Liver (tissue), 9 donors: ENCODE data around the gene KSR1. TPM values are rescaled to one million over a fixed set of nuclear protein-coding genes. Genes with fewer than 3 reads are reported as not detected.

Experiments
- DNase-seq: peaks from one replicate; pipeline ENCODE4 v3.0.0-alpha.2; 2017; ENCODE audit warnings: low spot score
- H3K27ac ChIP-seq, 2 donors: one replicate each; pipeline ENCODE4 v1.7.0; 2013; ENCODE audit warnings: inconsistent platforms in 2 of 2, low read length in 2 of 2, control low read depth in 1 of 2, low read depth in 1 of 2, mild to moderate bottlenecking in 1 of 2
- H3K27me3 ChIP-seq, 4 donors: one replicate each; pipeline versions ENCODE4 v1.6.1 to v1.7.0; 2013; ENCODE audit warnings: low read length in 3 of 4, inconsistent platforms in 1 of 4, mild to moderate bottlenecking in 1 of 4, moderate library complexity in 1 of 4; ENCODE audit not compliant: control insufficient read depth in 4 of 4, insufficient read depth in 4 of 4
- H3K36me3 ChIP-seq, 4 donors: one replicate each; pipeline versions ENCODE4 v1.6.1 to v1.7.0; 2013; ENCODE audit warnings: low read length in 3 of 4, mild to moderate bottlenecking in 3 of 4, low read depth in 1 of 4, moderate library complexity in 1 of 4; ENCODE audit not compliant: control insufficient read depth in 4 of 4, insufficient read depth in 3 of 4
- H3K4me1 ChIP-seq, 4 donors: one replicate each; pipeline versions ENCODE4 v1.6.1 to v1.7.0; 2013; ENCODE audit warnings: low read length in 3 of 4, mild to moderate bottlenecking in 3 of 4, moderate library complexity in 1 of 4; ENCODE audit not compliant: control insufficient read depth in 4 of 4, insufficient read depth in 4 of 4
- H3K4me3 ChIP-seq, 3 donors: one replicate each; pipeline versions ENCODE4 v1.6.1 to v1.7.0; 2013; ENCODE audit warnings: low read length in 3 of 3, control low read depth in 1 of 3, low read depth in 1 of 3, mild to moderate bottlenecking in 1 of 3
- H3K9ac ChIP-seq, 2 donors: one replicate each; pipeline ENCODE4 v1.7.0; 2013; ENCODE audit warnings: low read length in 2 of 2, mild to moderate bottlenecking in 2 of 2, moderate library complexity in 2 of 2, control low read depth in 1 of 2, low read depth in 1 of 2
- H3K9me3 ChIP-seq, 4 donors: one replicate each; pipeline versions ENCODE4 v1.6.1 to v1.7.0; 2013; ENCODE audit warnings: low read length in 3 of 4; ENCODE audit not compliant: control insufficient read depth in 4 of 4
- ATF3 ChIP-seq: IDR thresholded peaks from 2 replicates; pipeline ENCODE4 v1.6.1; 2016; ENCODE audit warnings: antibody characterized with exemption
- EGR1 ChIP-seq, 2 donors: IDR thresholded peaks; 2 replicates each; pipeline ENCODE4 v1.6.1; 2016 to 2018; ENCODE audit warnings: antibody characterized with exemption in 2 of 2, low read depth in 2 of 2
- FOXA1 ChIP-seq: IDR thresholded peaks from 2 replicates; pipeline ENCODE4 v1.6.1; 2016; ENCODE audit warnings: antibody characterized with exemption
- FOXA2 ChIP-seq: IDR thresholded peaks from 2 replicates; pipeline ENCODE4 v1.6.1; 2016; ENCODE audit warnings: antibody characterized with exemption
- GABPA ChIP-seq, 2 donors: IDR thresholded peaks in 1 of 2; conservative IDR thresholded peaks in 1 of 2; 2 replicates each; pipeline ENCODE4 v1.6.1; 2016; ENCODE audit warnings: antibody characterized with exemption in 2 of 2, mild to moderate bottlenecking in 1 of 2, moderate library complexity in 1 of 2
- HNF4A ChIP-seq, 2 donors: conservative IDR thresholded peaks; 2 replicates each; pipeline ENCODE4 v1.6.1; 2016; ENCODE audit warnings: antibody characterized with exemption in 2 of 2, mild to moderate bottlenecking in 2 of 2
- HNF4G ChIP-seq: IDR thresholded peaks from 2 replicates; pipeline ENCODE4 v1.6.1; 2016; ENCODE audit warnings: antibody characterized with exemption
- JUND ChIP-seq, 2 donors: IDR thresholded peaks; 2 replicates each; pipeline ENCODE4 v1.6.1; 2016; ENCODE audit warnings: antibody characterized with exemption in 2 of 2
- NR2F2 ChIP-seq: IDR thresholded peaks from 2 replicates; pipeline ENCODE4 v1.6.1; 2016; ENCODE audit warnings: antibody characterized with exemption
- RAD21 ChIP-seq, 2 donors: IDR thresholded peaks; 2 replicates each; pipeline ENCODE4 v1.6.1; 2016; ENCODE audit warnings: antibody characterized with exemption in 2 of 2, mild to moderate bottlenecking in 2 of 2
- REST ChIP-seq: IDR thresholded peaks from 2 replicates; pipeline ENCODE4 v1.6.1; 2016; ENCODE audit warnings: antibody characterized with exemption, mild to moderate bottlenecking
- RXRA ChIP-seq, 2 donors: IDR thresholded peaks; 2 replicates each; pipeline ENCODE4 v1.6.1; 2017 to 2018; ENCODE audit warnings: antibody characterized with exemption in 2 of 2, mild to moderate bottlenecking in 1 of 2
- SP1 ChIP-seq: IDR thresholded peaks from 2 replicates; pipeline ENCODE4 v1.6.1; 2018; ENCODE audit warnings: antibody characterized with exemption, mild to moderate bottlenecking
- TAF1 ChIP-seq: conservative IDR thresholded peaks from 2 replicates; pipeline ENCODE4 v1.6.1; 2016; ENCODE audit warnings: antibody characterized with exemption, mild to moderate bottlenecking
- YY1 ChIP-seq: IDR thresholded peaks from 2 replicates; pipeline ENCODE4 v1.6.1; 2016; ENCODE audit warnings: antibody characterized with exemption, mild to moderate bottlenecking
- ZBTB33 ChIP-seq: IDR thresholded peaks from 2 replicates; pipeline ENCODE4 v1.6.1; 2016; ENCODE audit warnings: antibody characterized with exemption
- WGBS: extraction: QIAGEN DNeasy Blood & Tissue Kit; methylation state at CpG from one replicate; pipeline ENCODE4 v1.1.7; 2013; 5-methylcytosine and 5-hydroxymethylcytosine counted together
- polyA plus RNA-seq, 2 donors: library from polyadenylated mRNA; stranded (reverse) in 1 of 2; unstranded in 1 of 2; fragments of 200-250 nt in 1 of 2; fragments of >200 nt in 1 of 2; fragmentation: Nextera tagmentation in 1 of 2; extraction: Ambion mirVana in 1 of 2; gene quantifications; one replicate each; pipeline versions ENCODE4 v1.2.1 to v1.2.3, GENCODE V29; 2013 to 2015
- total RNA-seq, 2 donors: library from RNA; depleted of rRNA; stranded (reverse); fragments of >200 nt; gene quantifications; one replicate each; pipeline ENCODE4 v1.2.3, GENCODE V29; 2014
- TF ChIP-seq, protein P1 (sequence below): IDR thresholded peaks from 2 replicates; pipeline ENCODE4 v1.6.1; 2016; ENCODE audit warnings: antibody characterized with exemption
- donor health status: healthy.
- donor health status: healthy.
- donor health status: healthy.
- donor health status: healthy.
- donor health status: healthy.

Gene KSR1
- total and polyA plus RNA-seq, 4 donors = 1.2 to 9.0 (median 4.1) TPM

DNA sequence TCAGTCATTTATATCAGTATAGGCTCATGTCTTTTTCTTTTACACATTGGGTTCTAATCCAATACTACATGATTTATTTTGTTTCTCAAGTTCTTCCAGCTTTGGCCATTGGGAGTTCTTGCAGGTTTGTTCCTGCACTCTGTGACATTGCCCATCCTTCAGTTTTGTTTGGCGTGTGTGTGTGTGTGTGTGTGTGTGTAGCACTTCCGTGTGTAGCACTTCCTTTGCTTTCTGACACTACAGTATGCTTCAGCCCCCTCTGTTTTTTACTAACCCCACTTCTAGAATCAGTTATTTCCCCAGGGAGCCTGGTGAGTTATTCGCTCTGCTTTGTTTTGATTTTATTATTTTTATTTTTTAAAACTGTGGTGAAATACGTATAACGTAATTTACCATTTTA, 99.1 kb downstream of the KSR1 start:
- DNase-seq = no peak
- H3K9me3 ChIP-seq = no peaks in the 10 kb centered on the region
- peaks cover 0 to 2% (median under 1%) of the 10 kb centered on the region in 4 donors for H3K36me3 ChIP-seq
- no peak overlapping the region for H3K27ac ChIP-seq
- H3K4me3 ChIP-seq = no peak overlapping the region
- TF ChIP-seq ZBTB33 (no peak), ATF3 (no peak), JUND (IDR thresholded peaks at IDR 0.05) (no peak), SP1 (no peak), RXRA (IDR thresholded peaks at IDR 0.05) (no peak), EGR1 (IDR thresholded peaks at IDR 0.05; ENCODE audit: low read depth in 2 of 2) (no peak), TAF1 (no peak)
- no peak overlapping the region for H3K9ac ChIP-seq
- 77% methylated on average over 5 of the region's 5 CpGs for WGBS
- peaks cover 5 to 19% (median 12%) of the 10 kb centered on the region in 4 donors for H3K4me1 ChIP-seq
- no peaks in the 10 kb centered on the region for H3K27me3 ChIP-seq

- no peak overlapping the region for H3K9ac ChIP-seq
- TF ChIP-seq SP1 (no peak), YY1 (no peak), RXRA (IDR thresholded peaks at IDR 0.05) (no peak), TAF1 (no peak)
- WGBS = 91% methylated on average over 5 of the region's 5 CpGs
Measured at GRCh38 chr17:27558341-27558740, 102.1 kb downstream of the KSR1 start.

DNA sequence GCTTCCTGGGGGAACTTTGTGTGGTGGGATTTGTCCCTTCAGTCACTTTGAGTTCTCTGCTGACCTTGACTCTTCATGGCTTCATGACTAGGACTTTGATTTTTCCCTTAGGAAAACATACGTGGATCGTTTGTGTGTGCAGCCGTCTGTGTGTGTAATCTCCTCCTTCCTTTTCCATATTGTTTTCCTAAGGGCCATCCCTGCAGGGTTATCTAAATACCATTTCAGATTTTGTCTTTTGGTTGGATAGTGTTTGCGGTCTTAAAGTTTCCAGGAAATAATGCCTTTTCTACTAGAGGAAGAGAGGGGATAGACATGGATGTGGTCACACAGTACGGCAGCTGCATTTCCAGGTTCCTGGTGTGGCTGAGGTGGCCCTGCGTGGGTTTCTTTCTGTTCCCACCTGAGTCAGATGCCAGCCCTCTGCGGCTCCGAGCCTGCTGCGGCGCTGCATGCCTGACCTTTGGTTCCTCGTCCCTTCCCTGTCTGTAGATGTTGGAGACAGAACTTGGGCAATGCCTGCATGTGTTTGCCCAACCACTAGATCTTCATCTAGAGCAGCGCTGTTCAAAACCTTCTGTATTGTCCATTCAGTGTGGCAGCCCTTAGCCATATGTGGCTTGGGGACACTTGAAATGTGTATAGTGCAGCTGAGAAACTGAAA, 102.7 kb downstream of the KSR1 start:
- peak overlapping the region; percentile 39 to 54 for H3K27ac ChIP-seq
- no peak for DNase-seq
- no peak overlapping the region for H3K4me3 ChIP-seq
- WGBS = 33% methylated on average over 12 of the region's 12 CpGs
- peaks cover 5 to 19% (median 12%) of the 10 kb centered on the region in 4 donors for H3K4me1 ChIP-seq
- H3K9ac ChIP-seq = no peak overlapping the region
- no peaks in the 10 kb centered on the region for H3K9me3 ChIP-seq
- no peaks in the 10 kb centered on the region for H3K36me3 ChIP-seq
- H3K27me3 ChIP-seq = no peaks in the 10 kb centered on the region
- TF ChIP-seq TAF1 = no peak
- no peak for TF ChIP-seq FOXA2
- no peak for TF ChIP-seq FOXA1
- TF ChIP-seq NR2F2 = no peak
- no peak for TF ChIP-seq YY1
- TF ChIP-seq RXRA (IDR thresholded peaks at IDR 0.05) = peak; percentile 31 to 34
- TF ChIP-seq ZBTB33 = no peak
- peak; percentile 39 for TF ChIP-seq HNF4G
- TF ChIP-seq REST = no peak
- TF ChIP-seq RAD21 (IDR thresholded peaks at IDR 0.05) = peak; percentile 13 to 25
- no peak for TF ChIP-seq GABPA (IDR thresholded peaks at IDR 0.05 in 1 of 2, conservative IDR thresholded peaks at IDR 0.05 in 1 of 2)
- TF ChIP-seq, protein P1, sequence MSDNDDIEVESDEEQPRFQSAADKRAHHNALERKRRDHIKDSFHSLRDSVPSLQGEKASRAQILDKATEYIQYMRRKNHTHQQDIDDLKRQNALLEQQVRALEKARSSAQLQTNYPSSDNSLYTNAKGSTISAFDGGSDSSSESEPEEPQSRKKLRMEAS = peak; percentile 45
- no peak for TF ChIP-seq EGR1 (IDR thresholded peaks at IDR 0.05; ENCODE audit: low read depth in 2 of 2)
- peak in 1 of 2 donors; percentile 8 for TF ChIP-seq JUND (IDR thresholded peaks at IDR 0.05)
- peak; percentile 75 to 82 for TF ChIP-seq HNF4A (conservative IDR thresholded peaks at IDR 0.05)
- peak; percentile 67 for TF ChIP-seq SP1
- no peak for TF ChIP-seq ATF3

More at GRCh38 chr17:27558341-27558740, 102.1 kb downstream of the KSR1 start:
- Histone ChIP-seq H3K9me3 (no peaks in the 10 kb centered on the region), H3K27me3 (no peaks in the 10 kb centered on the region), H3K4me3 (no peak overlapping the region), H3K4me1 (peaks cover 5 to 19% (median 12%) of the 10 kb centered on the region in 4 donors), H3K27ac (no peak overlapping the region), H3K36me3 (no peaks in the 10 kb centered on the region)
- no peak for DNase-seq
